ENCODE results near the gene RAB19. TPM values are rescaled to one million over a fixed set of nuclear protein-coding genes. Genes with fewer than 3 reads are reported as not detected.

Gene RAB19, protein sequence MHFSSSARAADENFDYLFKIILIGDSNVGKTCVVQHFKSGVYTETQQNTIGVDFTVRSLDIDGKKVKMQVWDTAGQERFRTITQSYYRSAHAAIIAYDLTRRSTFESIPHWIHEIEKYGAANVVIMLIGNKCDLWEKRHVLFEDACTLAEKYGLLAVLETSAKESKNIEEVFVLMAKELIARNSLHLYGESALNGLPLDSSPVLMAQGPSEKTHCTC
- total RNA-seq: not detected
- 0.59 TPM for polyA plus RNA-seq (ENCODE audit: insufficient read depth, low read depth, low replicate concordance)
- long read RNA-seq, donor 1: 0 reads
- long read RNA-seq, donor 2: 0 reads

DNA sequence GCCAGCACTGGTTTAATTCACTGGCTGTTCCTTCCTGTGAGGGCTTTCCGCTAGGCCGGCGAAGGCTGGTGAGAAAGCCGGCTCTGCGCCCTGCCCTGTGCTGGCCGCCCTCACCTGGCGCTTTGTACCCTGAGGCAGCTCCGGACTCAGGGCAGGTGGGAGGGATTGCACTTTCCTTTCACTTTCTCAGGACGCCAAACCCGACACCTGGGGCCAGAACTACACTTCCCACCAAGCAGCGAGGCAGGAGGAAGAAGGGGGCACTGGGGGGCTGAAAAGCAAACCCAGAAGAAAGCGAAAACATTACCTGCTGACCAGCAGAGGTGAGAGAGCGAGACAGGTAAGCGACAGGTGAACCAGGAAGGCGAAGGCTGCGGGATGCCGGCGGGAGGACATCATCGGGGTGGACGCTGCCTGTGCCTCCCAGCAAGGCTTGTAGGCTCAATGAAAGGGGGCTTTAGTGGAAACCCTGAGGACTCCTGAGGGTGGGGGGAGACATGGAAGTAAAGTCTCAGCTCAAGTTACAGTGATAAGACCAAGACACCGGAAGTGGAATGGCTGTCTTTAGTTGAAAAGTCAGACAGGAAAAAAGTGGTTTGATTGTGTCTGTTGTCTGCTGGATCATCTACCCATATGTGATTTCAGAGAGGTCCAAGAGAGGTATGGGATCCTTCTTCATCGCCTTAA is at the start of gene RAB19:
Gene RAB19 (plus strand): TSS at position 181 of the 687 bp plus-strand sequence. CDS start 3,589 bp downstream, outside the sequence.
- H3K9me3 ChIP-seq: no peaks in the 10 kb centered on the region
- 25 to 27% methylated on average over 21 to 22 of the region's 22 CpGs for whole genome bisulfite sequencing, 2 donors
- no peaks in the 10 kb centered on the region for H3K36me3 ChIP-seq (ENCODE audit: low read depth, missing control alignments)
- no peak for TF ChIP-seq POLR2A (IDR thresholded peaks at IDR 0.05)
- TF ChIP-seq, protein P1, sequence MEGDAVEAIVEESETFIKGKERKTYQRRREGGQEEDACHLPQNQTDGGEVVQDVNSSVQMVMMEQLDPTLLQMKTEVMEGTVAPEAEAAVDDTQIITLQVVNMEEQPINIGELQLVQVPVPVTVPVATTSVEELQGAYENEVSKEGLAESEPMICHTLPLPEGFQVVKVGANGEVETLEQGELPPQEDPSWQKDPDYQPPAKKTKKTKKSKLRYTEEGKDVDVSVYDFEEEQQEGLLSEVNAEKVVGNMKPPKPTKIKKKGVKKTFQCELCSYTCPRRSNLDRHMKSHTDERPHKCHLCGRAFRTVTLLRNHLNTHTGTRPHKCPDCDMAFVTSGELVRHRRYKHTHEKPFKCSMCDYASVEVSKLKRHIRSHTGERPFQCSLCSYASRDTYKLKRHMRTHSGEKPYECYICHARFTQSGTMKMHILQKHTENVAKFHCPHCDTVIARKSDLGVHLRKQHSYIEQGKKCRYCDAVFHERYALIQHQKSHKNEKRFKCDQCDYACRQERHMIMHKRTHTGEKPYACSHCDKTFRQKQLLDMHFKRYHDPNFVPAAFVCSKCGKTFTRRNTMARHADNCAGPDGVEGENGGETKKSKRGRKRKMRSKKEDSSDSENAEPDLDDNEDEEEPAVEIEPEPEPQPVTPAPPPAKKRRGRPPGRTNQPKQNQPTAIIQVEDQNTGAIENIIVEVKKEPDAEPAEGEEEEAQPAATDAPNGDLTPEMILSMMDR (IDR thresholded peaks at IDR 0.05): no peak
- intact Hi-C loops (cut with DNase I; ENCODE audit: low total_unique reads): no loop called here
- H3K27ac ChIP-seq: no peak within 1 kb of the TSS
- no peaks in the 10 kb centered on the region for H3K27me3 ChIP-seq
- no peaks in the 10 kb centered on the region for H3K4me1 ChIP-seq
- H3K4me3 ChIP-seq: no peak within 1 kb of the TSS
- no peak for DNase-seq

DNA sequence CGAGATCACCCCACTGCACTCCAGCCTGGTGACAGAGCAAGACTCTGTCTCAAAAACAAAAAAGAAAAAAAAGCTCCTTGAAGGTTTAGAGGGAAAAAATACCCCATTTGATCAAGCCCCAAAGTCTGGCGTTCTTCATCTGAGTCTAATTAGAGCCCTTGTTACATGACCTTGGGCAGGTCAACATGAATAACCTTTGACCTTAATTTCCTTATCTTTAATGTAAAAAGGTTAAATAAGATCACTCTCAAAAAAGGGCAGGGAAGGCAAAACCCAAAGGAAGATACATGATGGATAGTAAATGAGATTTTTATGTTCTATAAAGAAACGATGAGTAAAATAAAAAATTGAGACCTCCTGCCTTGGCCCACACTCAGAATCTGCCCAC is 45.8 kb upstream of the RAB19 start:
- 87 to 94% methylated on average over 3 of the region's 3 CpGs for WGBS, 2 donors
- H3K4me1 ChIP-seq: no peaks in the 10 kb centered on the region
- no peak for TF ChIP-seq POLR2A (IDR thresholded peaks at IDR 0.05)
- TF ChIP-seq, protein P1 (IDR thresholded peaks at IDR 0.05): no peak
- no peaks in the 10 kb centered on the region for H3K9me3 ChIP-seq
- no peaks in the 10 kb centered on the region for H3K36me3 ChIP-seq (ENCODE audit: low read depth, missing control alignments)
- H3K27me3 ChIP-seq: no peaks in the 10 kb centered on the region
- H3K4me3 ChIP-seq: no peak overlapping the region
- intact Hi-C loops (cut with DNase I; ENCODE audit: low total_unique reads): no loop called here
- no peak for DNase-seq
- H3K27ac ChIP-seq: no peak overlapping the region

DNA sequence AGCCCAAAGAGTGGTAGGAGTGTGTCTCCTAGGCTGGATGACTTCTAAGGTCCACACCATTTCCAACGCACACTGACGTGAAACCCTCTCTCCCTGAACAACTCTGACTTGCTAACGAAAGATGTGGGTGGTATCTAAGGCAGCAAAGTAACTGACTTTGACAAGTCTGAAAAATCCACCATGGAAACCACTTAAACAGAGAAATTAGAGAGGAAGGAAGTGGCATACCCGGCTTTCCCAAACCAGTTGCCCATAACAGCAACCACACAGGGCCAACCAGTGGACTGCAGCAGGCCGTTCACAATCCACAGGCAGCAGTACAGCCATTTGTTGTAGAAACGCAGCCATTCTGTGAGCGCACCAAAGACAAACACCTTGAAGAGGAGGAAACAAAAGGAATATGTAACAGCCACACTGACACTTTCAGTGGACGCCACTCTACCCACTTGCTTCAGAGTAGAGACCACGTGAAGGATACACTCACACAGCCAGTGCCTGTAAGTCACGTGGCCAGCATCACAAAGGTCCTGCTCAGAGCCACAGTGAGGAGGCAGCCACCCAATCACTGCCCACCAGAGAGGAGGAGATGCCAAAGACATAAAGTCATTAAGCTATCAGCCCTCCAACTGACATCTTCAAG is 45.3 kb upstream of the RAB19 start:
- H3K27ac ChIP-seq: no peak overlapping the region
- H3K9me3 ChIP-seq: no peaks in the 10 kb centered on the region
- 85 to 87% methylated on average over 10 of the region's 10 CpGs for WGBS, 2 donors
- no peaks in the 10 kb centered on the region for H3K36me3 ChIP-seq (ENCODE audit: low read depth, missing control alignments)
- H3K27me3 ChIP-seq: no peaks in the 10 kb centered on the region
- H3K4me3 ChIP-seq: no peak overlapping the region
- no peaks in the 10 kb centered on the region for H3K4me1 ChIP-seq
- peak; percentile 59 for DNase-seq
- intact Hi-C loops (cut with DNase I; ENCODE audit: low total_unique reads): no loop called here
- TF ChIP-seq, protein P1 (IDR thresholded peaks at IDR 0.05): no peak
- TF ChIP-seq POLR2A (IDR thresholded peaks at IDR 0.05): no peak

DNA sequence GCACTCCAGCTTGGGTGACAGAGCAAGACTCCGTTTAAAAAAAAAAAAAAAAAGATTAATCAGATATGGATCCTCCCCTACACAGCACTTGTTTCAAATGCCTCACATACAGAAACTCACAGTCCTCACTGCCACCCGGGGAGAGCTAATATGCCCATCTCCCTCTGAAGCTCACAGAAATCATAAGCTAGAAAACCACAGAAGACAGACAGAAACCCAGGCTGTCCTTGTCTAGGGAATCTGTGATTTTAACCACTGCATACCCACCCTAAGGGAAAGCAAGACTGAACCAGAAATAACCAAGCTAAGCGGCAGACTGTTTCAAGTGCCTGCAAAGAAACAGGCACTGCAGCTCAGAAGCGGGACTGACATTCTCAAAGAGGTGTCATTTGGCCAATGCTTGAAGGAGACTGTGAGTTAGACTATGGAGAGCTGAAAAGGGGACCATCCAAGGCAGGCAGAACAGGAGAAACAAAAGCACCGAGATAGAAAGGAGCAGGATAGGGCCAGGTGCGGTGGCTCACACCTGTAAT is 43.1 kb upstream of the RAB19 start:
- intact Hi-C loops (cut with DNase I; ENCODE audit: low total_unique reads): no loop called here
- 66 to 81% methylated on average over 6 of the region's 6 CpGs for WGBS, 2 donors
- Histone ChIP-seq H3K27me3 (no peaks in the 10 kb centered on the region), H3K4me3 (no peak overlapping the region), H3K9me3 (no peaks in the 10 kb centered on the region), H3K27ac (no peak overlapping the region), H3K4me1 (no peaks in the 10 kb centered on the region), H3K36me3 (ENCODE audit: low read depth, missing control alignments) (no peaks in the 10 kb centered on the region)
- no peak for DNase-seq
- TF ChIP-seq, protein P1 (IDR thresholded peaks at IDR 0.05): no peak
- no peak for TF ChIP-seq POLR2A (IDR thresholded peaks at IDR 0.05)

Data from testis (tissue), 5 donors.